Nephron (organoid): ENCODE measurements around the gene ANKHD1.

Experiments
- H3K27ac Mint-ChIP-seq, 3 experiments: 2 replicates each; pipeline ENCODE4 v1.8.0; 2020; ENCODE audit warnings: mixed read lengths in 3 of 3, mild to moderate bottlenecking in 2 of 3, moderate library complexity in 1 of 3
- H3K27me3 Mint-ChIP-seq: 2 replicates; pipeline ENCODE4 v1.8.0; 2021; ENCODE audit warnings: low read depth, mild to moderate bottlenecking, moderate library complexity, mixed read lengths
- H3K36me3 Mint-ChIP-seq: 2 replicates; pipeline ENCODE4 v1.8.0; 2020; ENCODE audit warnings: low read depth, mixed read lengths
- H3K4me1 Mint-ChIP-seq: 2 replicates; pipeline ENCODE4 v1.8.0; 2020; ENCODE audit warnings: mixed read lengths
- H3K4me3 Mint-ChIP-seq, 3 experiments: 2 replicates each; pipeline ENCODE4 v1.8.0; 2020; ENCODE audit warnings: mild to moderate bottlenecking in 3 of 3, mixed read lengths in 3 of 3, moderate library complexity in 2 of 3
- H3K9me3 Mint-ChIP-seq: 2 replicates; pipeline ENCODE4 v1.8.0; 2020; ENCODE audit warnings: mixed read lengths
- CTCF ChIP-seq, 3 experiments: fragments of 200-600 bp; sonication (generic); IDR thresholded peaks; one replicate each; pipeline ENCODE4 v1.5.0; 2021; ENCODE audit warnings: antibody characterized with exemption in 3 of 3; ENCODE audit not compliant: unreplicated experiment in 3 of 3

The ANKHD1 gene

GRCh38 chr5:140558542-140558941 is 156.9 kb downstream of the ANKHD1 start:
- Mint-ChIP-seq H3K9me3 (no peaks in the 10 kb centered on the region), H3K36me3 (peaks cover 15% of the 10 kb centered on the region), H3K27ac (peak overlapping the region in 1 of 3 experiments; percentile 89), H3K4me1 (peaks cover 49% of the 10 kb centered on the region), H3K27me3 (peaks cover 4% of the 10 kb centered on the region), H3K4me3 (peak overlapping the region in 1 of 3 experiments; percentile 93)
- no peak for TF ChIP-seq CTCF (IDR thresholded peaks at IDR 0.05; ENCODE audit: unreplicated experiment in 3 of 3)

GRCh38 chr5:140560227-140560626 is 158.6 kb downstream of the ANKHD1 start:
- Mint-ChIP-seq H3K36me3 (peaks cover 8% of the 10 kb centered on the region), H3K27ac (no peak overlapping the region), H3K27me3 (peaks cover 4% of the 10 kb centered on the region), H3K4me3 (peak overlapping the region in 1 of 3 experiments; percentile 5), H3K9me3 (no peaks in the 10 kb centered on the region), H3K4me1 (peaks cover 56% of the 10 kb centered on the region)
- TF ChIP-seq CTCF (IDR thresholded peaks at IDR 0.05; ENCODE audit: unreplicated experiment in 3 of 3): no peak

- H3K36me3 Mint-ChIP-seq: peaks cover 15% of the 10 kb centered on the region
- H3K9me3 Mint-ChIP-seq: no peaks in the 10 kb centered on the region
- peaks cover 52% of the 10 kb centered on the region for H3K4me1 Mint-ChIP-seq
- H3K27ac Mint-ChIP-seq: no peak overlapping the region
- TF ChIP-seq CTCF (IDR thresholded peaks at IDR 0.05; ENCODE audit: unreplicated experiment in 3 of 3): no peak
- H3K27me3 Mint-ChIP-seq: peaks cover 4% of the 10 kb centered on the region
- H3K4me3 Mint-ChIP-seq: peak overlapping the region; percentile 92 to 99 (median 96)
These were observed 160.3 kb downstream of the ANKHD1 start for GRCh38 chr5:140561753-140562523.

- no peak for TF ChIP-seq CTCF (IDR thresholded peaks at IDR 0.05; ENCODE audit: unreplicated experiment in 3 of 3)
These were observed 162.0 kb downstream of the ANKHD1 start for GRCh38 chr5:140563596-140563995.

GRCh38 chr5:140564196-140565023 is 162.8 kb downstream of the ANKHD1 start, which contains the start of the genes APBB3 and SLC35A4:
Gene APBB3 (minus strand): TSS chr5:140564598. CDS start chr5:140564245, 353 bp downstream.
Gene SLC35A4 (plus strand): TSS chr5:140564828. CDS start chr5:140567170, 2,342 bp downstream.
- peak within 1 kb of the TSS; percentile 76 to 92 (median 88) for H3K27ac Mint-ChIP-seq
- TF ChIP-seq CTCF (IDR thresholded peaks at IDR 0.05; ENCODE audit: unreplicated experiment in 3 of 3): no peak
- H3K4me1 Mint-ChIP-seq: peaks cover 46% of the 10 kb centered on the region
- H3K27me3 Mint-ChIP-seq: peaks cover 4% of the 10 kb centered on the region
- no peaks in the 10 kb centered on the region for H3K9me3 Mint-ChIP-seq
- H3K4me3 Mint-ChIP-seq: peak within 1 kb of the TSS; percentile 92 to 99 (median 96)
- H3K36me3 Mint-ChIP-seq: peaks cover 24% of the 10 kb centered on the region

More at GRCh38 chr5:140563596-140563995, 162.0 kb downstream of the ANKHD1 start:
- H3K4me3 Mint-ChIP-seq: peak overlapping the region; percentile 92 to 99 (median 96)
- H3K9me3 Mint-ChIP-seq: no peaks in the 10 kb centered on the region
- H3K27me3 Mint-ChIP-seq: peaks cover 4% of the 10 kb centered on the region
- peaks cover 24% of the 10 kb centered on the region for H3K36me3 Mint-ChIP-seq
- H3K4me1 Mint-ChIP-seq: peaks cover 42% of the 10 kb centered on the region
- peak overlapping the region; percentile 76 to 92 (median 88) for H3K27ac Mint-ChIP-seq
